NCI-H2196 treated with DMSO at 0.1 percent for 48 hours (cell line): ENCODE data around the gene MEGF11.

Source experiments
- DNase-seq: peaks from one replicate; lab custom pipeline; 2025; ENCODE audit not compliant: unreplicated experiment; lab: John Stamatoyannopoulos, UW

Gene MEGF11

GRCh38 chr15:66147440-66147839 is 106.1 kb downstream of the MEGF11 start:
- DNase-seq, result no peak

GRCh38 chr15:66145726-66146182 is 107.8 kb downstream of the MEGF11 start:
- no peak for DNase-seq

- peak; percentile 42 for DNase-seq
These were observed 108.4 kb downstream of the MEGF11 start for GRCh38 chr15:66144978-66145725.

- DNase-seq, result no peak
These were observed 111.3 kb downstream of the MEGF11 start for GRCh38 chr15:66142285-66142684.

GRCh38 chr15:66139591-66140207 is 113.9 kb downstream of the MEGF11 start:
- no peak for DNase-seq

DNA sequence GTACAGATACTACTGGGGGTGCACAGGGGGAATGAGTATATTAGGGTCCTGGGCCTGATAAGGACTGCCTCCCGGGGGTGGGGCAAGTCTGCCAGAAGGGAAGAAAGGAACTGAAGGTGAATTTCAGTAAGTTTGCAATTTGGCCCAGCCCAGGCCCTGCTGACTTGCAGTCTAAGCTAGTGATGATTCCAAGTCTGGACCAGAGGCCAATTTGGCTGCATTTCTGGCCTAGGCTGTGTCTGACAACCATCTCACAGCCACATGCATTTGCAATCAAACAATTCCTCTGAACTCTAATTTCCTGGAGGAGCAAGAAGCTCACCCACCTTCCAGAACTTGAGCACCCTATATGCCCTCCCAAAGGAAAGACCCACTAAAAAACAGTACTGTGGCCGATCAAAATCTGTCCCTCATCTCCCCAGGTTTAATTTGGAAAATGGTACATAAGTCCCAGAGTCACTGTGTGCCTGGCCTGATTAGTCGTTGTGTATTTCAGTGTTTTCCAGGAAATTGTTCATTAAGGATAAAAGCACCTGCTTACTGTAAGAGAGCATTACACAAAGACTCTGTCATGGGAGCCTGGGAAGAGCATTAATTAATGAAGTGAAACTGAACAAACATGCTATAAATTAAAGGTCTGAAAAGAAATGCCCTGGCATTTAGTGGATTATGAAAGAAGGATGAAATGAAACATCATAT is 114.5 kb downstream of the MEGF11 start:
- no peak for DNase-seq

- DNase-seq, result peak; percentile 10
These were observed 115.3 kb downstream of the MEGF11 start for GRCh38 chr15:66138096-66138783.

DNA sequence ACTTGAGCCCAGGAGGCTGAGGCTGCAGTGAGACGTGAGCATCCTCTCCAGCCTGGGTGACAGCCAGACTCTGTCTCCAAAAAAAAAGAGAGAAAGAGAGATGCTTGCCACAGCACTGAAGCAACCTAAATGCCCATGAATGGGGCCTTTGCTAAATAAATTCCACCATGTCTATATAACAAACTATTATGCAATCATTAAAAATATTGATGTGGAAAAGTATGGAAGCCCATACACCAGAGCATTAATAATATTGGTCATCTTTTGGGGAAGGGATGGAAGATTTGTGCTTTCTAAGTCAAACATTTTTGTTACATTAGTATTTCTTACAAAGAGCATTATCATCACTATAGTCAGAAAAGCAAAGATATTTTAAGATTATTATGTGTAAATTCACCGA is 116.6 kb downstream of the MEGF11 start:
- DNase-seq, result no peak

DNA sequence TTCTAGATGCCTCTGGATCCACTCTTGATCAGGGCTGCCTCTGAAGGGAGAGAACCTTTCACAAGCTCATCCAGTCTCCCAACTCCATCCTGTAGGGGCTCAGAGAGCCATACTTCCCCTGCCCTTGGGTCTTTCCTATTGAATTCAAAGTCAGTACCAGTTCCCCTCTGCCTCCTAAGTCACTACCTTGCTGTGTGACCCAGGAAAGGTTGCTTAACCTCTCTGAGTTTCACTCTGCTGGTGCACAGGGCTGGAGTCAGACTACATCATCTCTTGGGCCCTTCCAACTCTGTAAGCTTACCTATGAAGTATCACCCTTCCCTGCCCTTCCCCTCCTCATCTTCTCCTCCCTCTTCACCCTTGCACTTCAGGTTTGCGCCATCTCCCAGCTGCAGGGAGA is 117.9 kb downstream of the MEGF11 start:
- DNase-seq, result no peak

- DNase-seq, result no peak
These were observed 119.3 kb downstream of the MEGF11 start for GRCh38 chr15:66134284-66134683.

- no peak for DNase-seq
These were observed 120.2 kb downstream of the MEGF11 start for GRCh38 chr15:66133247-66133885.

DNA sequence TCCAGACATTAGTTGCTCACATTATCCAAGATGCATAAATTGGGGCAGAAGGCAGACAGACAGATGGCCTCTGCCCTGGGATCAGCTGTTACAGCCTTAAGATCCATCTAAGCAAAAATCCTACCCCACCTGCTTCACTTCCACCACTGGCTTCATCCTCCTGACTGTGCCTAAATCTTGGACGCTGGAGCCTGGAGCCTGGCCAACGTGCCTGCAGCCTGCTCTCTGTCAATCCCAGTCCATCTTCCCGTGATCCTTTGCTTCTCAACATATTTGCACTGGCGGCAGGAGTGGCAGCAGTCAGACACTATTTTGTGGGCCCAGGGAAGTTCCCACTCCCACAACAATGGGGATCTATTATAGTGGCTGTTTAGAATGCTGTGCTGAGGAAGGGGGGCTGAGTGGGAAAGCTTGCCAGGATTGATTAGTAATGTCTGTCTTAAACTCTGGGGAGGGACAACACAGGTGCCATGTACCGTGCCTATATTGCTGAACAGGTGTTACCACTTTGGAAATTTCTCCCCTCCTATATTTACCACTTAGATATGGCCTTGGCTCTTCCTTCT is 121.2 kb downstream of the MEGF11 start:
- DNase-seq, result no peak

DNA sequence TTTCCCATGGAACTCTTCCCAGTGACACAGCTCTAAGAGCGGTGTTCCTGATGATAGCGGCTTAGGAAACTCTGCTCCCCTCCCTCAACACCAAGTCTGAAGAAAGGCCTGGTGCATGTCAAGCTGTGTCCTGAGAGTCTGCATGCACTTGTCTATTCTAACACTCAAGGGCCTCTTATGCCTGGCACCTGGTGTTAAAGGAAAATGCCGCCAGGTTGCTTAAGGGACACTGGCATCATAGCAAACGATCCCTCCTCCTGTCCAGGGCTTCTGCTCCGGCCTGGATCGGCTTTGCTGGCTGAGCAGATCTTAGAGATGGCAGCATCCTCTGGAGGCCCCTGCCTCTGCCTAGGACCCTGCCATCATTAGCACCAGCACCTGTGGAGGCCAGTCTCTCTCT is 121.7 kb downstream of the MEGF11 start:
- no peak for DNase-seq

GRCh38 chr15:66131200-66131599 is 122.3 kb downstream of the MEGF11 start:
- peak; percentile 59 for DNase-seq

- DNase-seq, result no peak
These were observed 123.0 kb downstream of the MEGF11 start for GRCh38 chr15:66130496-66131034.

- DNase-seq, result no peak
These were observed 124.0 kb downstream of the MEGF11 start for GRCh38 chr15:66129586-66129985.

GRCh38 chr15:66128116-66128680 is 125.4 kb downstream of the MEGF11 start:
- no peak for DNase-seq

DNA sequence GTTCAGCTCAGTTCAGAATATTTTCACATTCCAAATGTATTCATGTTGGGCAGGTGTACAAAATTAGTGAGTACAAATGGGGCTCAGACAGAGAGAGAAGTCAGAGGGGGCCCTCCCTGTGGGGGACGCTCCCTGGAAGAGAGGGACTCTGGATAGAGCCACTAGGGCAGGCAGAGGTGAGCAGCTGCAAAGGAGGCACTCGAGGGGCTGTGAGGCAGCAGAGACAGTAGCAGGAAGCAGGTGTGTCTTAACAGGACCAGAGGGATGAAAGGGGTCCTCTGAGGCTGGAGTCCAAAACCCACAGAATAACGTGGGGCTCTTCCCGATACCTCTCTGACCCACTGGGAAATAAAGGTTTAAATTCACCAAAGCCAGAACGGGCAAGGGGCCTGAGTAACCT is 127.1 kb downstream of the MEGF11 start:
- DNase-seq, result no peak

GRCh38 chr15:66126031-66126441 is 127.5 kb downstream of the MEGF11 start:
- no peak for DNase-seq

DNA sequence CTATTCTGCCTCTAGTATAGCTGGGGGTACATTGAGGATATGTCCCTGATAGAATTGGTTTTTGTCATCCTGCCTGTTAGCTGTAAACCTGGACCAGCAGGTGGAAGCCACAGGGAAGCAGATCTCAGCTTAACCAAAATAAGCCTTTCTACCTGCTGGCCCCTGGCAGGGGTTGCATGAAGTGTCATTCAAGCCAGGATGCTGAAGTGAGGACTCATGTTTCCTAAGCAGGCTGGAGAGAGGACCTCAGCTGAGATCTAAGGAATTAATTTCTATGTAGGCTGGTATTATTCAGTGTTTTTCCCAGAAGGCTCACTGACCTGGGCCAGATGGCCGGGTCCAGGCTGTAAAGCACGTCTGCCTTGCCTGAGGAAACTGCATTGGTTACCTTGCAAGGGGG is 128.9 kb downstream of the MEGF11 start:
- no peak for DNase-seq
